Fibroblast of mammary gland (primary cell): ENCODE measurements around the gene DPP7.
A peak's percentile ranks its signal among the peaks of the same experiment; 100 is the strongest.

ENCODE experiments used
- DNase-seq: peaks from one replicate; pipeline ENCODE4 v3.0.0-alpha.2; 2010; ENCODE audit warnings: low read depth
- H3K4me3 ChIP-seq: 2 replicates; pipeline ENCODE4 v1.5.1; 2011; ENCODE audit warnings: low read depth, mild to moderate bottlenecking, low read length, moderate library complexity; ENCODE audit not compliant: control insufficient read depth
- TF ChIP-seq, protein P1 (sequence below): conservative IDR thresholded peaks from 2 replicates; pipeline ENCODE4 v1.5.1; 2011; ENCODE audit warnings: low read depth, low read length, inconsistent platforms; ENCODE audit not compliant: control insufficient read depth, insufficient read depth

DPP7 gene

DNA sequence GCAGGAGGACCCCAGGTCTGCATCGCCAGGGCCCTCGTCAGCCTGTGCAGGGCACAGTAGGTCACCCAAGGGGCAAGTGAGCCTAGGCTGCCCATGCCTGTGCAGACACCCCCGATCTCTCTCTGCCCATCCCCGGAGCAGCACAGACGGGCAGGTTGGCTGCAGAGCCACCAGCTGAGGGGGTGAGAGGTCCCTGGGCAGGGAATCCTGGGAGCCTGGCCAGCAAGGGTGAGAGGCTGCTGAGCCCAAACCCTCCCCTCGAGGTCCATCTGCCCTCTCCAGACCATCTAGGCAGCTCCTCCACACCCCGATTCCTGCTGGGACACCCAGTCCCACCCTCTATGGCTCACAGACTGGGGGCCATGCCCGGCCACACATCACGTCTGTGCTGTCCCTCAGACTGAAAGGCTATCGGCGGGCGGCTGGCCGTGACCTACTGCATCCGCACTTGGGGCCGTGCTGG is 2.8 kb upstream of the DPP7 start:
- no peak overlapping the region for H3K4me3 ChIP-seq
- TF ChIP-seq, protein P1, sequence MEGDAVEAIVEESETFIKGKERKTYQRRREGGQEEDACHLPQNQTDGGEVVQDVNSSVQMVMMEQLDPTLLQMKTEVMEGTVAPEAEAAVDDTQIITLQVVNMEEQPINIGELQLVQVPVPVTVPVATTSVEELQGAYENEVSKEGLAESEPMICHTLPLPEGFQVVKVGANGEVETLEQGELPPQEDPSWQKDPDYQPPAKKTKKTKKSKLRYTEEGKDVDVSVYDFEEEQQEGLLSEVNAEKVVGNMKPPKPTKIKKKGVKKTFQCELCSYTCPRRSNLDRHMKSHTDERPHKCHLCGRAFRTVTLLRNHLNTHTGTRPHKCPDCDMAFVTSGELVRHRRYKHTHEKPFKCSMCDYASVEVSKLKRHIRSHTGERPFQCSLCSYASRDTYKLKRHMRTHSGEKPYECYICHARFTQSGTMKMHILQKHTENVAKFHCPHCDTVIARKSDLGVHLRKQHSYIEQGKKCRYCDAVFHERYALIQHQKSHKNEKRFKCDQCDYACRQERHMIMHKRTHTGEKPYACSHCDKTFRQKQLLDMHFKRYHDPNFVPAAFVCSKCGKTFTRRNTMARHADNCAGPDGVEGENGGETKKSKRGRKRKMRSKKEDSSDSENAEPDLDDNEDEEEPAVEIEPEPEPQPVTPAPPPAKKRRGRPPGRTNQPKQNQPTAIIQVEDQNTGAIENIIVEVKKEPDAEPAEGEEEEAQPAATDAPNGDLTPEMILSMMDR, result no peak
- no peak for DNase-seq

GRCh38 chr9:137116728-137117127 is 2.2 kb upstream of the DPP7 start:
- H3K4me3 ChIP-seq, result no peak overlapping the region
- no peak for DNase-seq

DNA sequence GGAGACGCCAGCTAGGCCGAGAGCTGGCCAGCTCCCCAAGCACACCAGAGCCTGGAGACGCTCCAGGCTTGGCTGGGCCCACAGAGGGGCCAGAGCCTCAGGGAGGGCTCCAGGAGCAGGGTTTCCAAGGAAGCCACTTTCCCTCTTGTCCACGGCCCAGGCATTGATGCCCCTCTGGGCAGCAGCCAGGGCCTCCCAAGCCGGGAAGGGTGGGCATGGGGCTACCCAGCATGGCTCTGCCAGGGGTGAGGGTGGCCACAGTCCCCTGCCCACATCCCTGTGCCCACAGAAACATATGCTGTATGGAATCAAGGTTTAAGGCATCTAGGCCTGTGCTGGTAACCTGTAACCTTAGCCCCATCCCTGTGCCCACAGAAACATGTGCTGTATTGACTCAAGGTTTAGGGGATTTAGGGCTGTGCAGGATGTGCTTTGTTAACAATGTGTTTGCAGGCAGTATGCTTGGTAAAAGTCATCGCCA is 1.5 kb upstream of the DPP7 start:
- TF ChIP-seq, protein P1, result no peak
- no peak overlapping the region for H3K4me3 ChIP-seq
- no peak for DNase-seq

More at GRCh38 chr9:137116728-137117127, 2.2 kb upstream of the DPP7 start:
- TF ChIP-seq, protein P1, result no peak

DNA sequence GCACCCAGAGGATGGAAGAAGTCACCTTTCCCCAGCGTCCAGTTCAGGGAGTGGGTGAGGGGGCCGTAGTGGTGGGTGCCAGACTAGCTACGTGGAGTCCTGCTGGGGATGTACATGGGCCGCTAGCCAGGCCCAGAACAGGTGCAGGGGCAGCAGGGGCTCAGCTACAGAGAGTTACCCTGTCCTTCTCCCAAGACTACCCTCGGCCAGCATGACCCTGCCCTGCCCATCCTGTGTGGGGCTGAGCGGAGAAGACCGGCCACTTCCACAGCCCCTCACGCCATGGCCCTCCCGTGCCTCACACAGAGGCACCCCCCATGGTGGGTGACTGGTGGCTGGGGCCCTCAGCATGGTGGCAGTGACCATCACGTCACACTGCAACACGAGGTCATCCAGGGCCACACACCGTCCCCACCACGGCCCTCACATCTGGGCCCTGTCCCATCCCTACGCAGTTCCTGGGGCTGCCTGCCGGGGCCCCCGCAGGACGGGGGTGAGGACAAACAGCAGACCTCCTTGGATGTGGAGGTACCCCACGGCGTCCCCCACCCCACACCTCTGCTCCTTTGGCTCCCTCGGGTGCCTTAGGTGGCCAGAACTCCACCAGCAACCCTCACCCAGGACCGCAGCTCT is 977 bp upstream of the DPP7 start:
- TF ChIP-seq, protein P1, result no peak
- H3K4me3 ChIP-seq, result no peak overlapping the region
- no peak for DNase-seq

- DNase-seq, result no peak
- TF ChIP-seq, protein P1, result no peak
- H3K4me3 ChIP-seq, result peak overlapping the region; percentile 41
Observed at GRCh38 chr9:137114220-137114612, 317 bp downstream of the DPP7 start.

DNA sequence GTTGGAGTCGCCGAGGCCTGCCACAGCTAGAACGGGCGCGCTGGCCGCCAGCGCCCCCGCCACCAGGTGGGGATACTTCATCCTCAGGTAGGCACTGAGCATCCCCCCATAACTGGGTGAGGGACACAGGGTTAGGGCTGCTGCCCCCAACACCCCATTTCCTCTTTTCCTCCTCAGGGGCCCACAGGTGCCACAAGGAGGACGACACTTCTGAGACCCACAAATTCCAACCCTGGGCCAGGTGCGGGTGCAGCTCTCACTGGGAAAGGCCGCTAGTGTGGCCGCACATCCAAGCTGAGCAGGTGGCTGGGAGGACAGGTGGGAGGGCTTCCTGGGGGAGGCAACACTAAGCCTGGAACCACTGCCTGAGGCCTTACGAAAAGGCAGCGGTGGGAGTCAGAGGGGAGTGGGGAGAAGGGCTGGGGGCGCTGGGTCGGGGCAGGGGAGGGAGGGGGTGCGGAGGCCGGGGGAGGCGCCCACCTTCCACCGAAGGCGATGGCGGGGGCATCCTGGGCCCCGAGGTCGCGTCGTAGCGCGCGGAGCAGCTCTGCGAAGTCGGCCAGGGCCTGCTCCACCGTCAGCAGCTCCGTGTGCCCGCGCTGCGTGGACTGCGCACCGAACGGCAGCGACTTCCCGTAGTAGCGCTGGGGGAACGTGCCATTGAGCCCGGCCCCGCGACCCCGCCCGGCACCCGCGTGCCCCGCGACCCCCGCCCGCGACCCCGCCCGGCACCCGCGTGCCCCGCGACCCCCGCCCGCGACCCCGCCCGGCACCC is 961 bp downstream of the DPP7 start:
- TF ChIP-seq, protein P1, result no peak
- DNase-seq, result no peak
- H3K4me3 ChIP-seq, result peak overlapping the region; percentile 10
